ENCODE measurements around the gene PUS7L. TPM values are rescaled to one million over a fixed set of nuclear protein-coding genes. Genes with fewer than 3 reads are reported as not detected.
A peak's percentile ranks its signal among the peaks of the same experiment; 100 is the strongest.

PUS7L gene
- total and polyA plus RNA-seq, 2 of the 13 experiments (the other 11 are each of a cell fraction or from before 2014, with no cell fraction given), result 6.5 to 37.6 TPM

DNA sequence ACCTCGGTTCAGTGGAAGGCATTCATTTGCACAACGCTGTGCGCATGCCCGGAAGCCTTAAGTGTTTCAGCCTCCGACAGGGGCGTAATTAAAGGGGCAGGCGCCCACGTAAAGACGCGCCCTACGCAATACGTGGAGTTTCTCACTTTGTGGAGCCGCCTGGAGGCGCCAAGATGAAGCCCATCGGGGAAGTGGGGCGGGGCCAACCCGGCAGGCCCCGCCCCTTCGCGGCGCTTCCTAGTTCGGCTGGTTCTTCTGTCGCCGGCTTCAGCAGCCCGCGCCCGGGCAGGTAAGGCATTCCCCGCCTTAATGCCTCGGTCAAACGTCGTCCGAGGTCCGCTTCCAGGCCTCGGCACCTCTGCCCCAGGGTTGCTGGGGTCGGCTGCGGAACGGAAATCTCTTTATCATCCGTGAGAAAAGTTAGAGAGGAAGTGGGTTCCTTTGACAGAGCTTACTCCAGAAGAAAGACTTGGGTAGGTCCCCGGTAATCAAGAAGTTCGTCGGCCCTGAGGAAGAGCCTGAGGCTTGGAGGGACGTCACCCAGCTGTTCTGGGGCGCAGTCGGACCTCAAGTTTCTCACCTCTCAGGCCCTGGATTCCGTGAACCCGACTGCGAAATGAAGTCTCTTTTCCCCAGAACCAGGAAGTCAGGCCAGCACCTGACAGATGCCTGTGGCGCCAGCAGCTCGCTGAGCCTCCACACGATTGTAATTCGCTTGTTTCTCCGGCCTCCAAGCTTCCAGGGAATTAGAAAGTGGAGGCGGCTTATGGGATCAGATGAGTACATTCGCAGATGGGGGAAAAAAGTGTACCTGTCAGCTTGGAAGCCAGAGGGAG, at the start of gene PUS7L, which contains the start of gene IRAK4 (continued):
- TF ChIP-seq, protein P1, sequence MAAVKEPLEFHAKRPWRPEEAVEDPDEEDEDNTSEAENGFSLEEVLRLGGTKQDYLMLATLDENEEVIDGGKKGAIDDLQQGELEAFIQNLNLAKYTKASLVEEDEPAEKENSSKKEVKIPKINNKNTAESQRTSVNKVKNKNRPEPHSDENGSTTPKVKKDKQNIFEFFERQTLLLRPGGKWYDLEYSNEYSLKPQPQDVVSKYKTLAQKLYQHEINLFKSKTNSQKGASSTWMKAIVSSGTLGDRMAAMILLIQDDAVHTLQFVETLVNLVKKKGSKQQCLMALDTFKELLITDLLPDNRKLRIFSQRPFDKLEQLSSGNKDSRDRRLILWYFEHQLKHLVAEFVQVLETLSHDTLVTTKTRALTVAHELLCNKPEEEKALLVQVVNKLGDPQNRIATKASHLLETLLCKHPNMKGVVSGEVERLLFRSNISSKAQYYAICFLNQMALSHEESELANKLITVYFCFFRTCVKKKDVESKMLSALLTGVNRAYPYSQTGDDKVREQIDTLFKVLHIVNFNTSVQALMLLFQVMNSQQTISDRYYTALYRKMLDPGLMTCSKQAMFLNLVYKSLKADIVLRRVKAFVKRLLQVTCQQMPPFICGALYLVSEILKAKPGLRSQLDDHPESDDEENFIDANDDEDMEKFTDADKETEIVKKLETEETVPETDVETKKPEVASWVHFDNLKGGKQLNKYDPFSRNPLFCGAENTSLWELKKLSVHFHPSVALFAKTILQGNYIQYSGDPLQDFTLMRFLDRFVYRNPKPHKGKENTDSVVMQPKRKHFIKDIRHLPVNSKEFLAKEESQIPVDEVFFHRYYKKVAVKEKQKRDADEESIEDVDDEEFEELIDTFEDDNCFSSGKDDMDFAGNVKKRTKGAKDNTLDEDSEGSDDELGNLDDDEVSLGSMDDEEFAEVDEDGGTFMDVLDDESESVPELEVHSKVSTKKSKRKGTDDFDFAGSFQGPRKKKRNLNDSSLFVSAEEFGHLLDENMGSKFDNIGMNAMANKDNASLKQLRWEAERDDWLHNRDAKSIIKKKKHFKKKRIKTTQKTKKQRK (IDR thresholded peaks at IDR 0.05; ENCODE audit: low read length), result no peak
- no peak for TF ChIP-seq ZNF609 (CRISPR knock-in tag; IDR thresholded peaks at IDR 0.05; ENCODE audit: borderline replicate concordance)
- TF ChIP-seq ZNF775 (CRISPR knock-in tag; IDR thresholded peaks at IDR 0.05; ENCODE audit: borderline replicate concordance), result no peak
- TF ChIP-seq KAT8 (CRISPR knock-in tag; IDR thresholded peaks at IDR 0.05), result peak; percentile 22; the same call in 1 of the 2 replicates
- TF ChIP-seq ZNF557 (CRISPR knock-in tag; IDR thresholded peaks at IDR 0.05), result no peak
- TF ChIP-seq ATF2 (CRISPR knock-in tag; IDR thresholded peaks at IDR 0.05), result no peak; the same call in 1 of the 2 replicates
- TF ChIP-seq ZMYM2 (CRISPR knock-in tag; IDR thresholded peaks at IDR 0.05), result no peak; the same call in 1 of the 2 replicates
- no peak for TF ChIP-seq JUND (CRISPR knock-in tag; IDR thresholded peaks at IDR 0.05)
- no peak for TF ChIP-seq ZZZ3 (CRISPR knock-in tag; IDR thresholded peaks at IDR 0.05; ENCODE audit: borderline replicate concordance)
- TF ChIP-seq SUZ12 (IDR thresholded peaks at IDR 0.05; ENCODE audit: low read depth, low read length), result no peak
- 0 out of 2 replicates have a peak, but pooled peaks have one; percentile 29 for TF ChIP-seq SATB2 (CRISPR knock-in tag; IDR thresholded peaks at IDR 0.05)
- no peak for TF ChIP-seq SMAD9 (CRISPR knock-in tag; IDR thresholded peaks at IDR 0.05)
- peak; percentile 60; the same call in 1 of the 2 replicates for TF ChIP-seq ZFAT (CRISPR knock-in tag; conservative IDR thresholded peaks at IDR 0.05)
- no peak for TF ChIP-seq MED13 (CRISPR knock-in tag; IDR thresholded peaks at IDR 0.05)
- no peak for TF ChIP-seq RBM22 (optimal IDR thresholded peaks at IDR 0.05; ENCODE audit: low read length)
- no peak for TF ChIP-seq DBP (CRISPR knock-in tag; IDR thresholded peaks at IDR 0.05; ENCODE audit: not compliant biosample characterization)
- TF ChIP-seq ZSCAN21 (CRISPR knock-in tag; IDR thresholded peaks at IDR 0.05; ENCODE audit: borderline replicate concordance), result no peak
- no peak for TF ChIP-seq CC2D1A (CRISPR knock-in tag; IDR thresholded peaks at IDR 0.05)

Data from HepG2 (cell line).